Measurements from ENCODE around the gene FOCAD.

DNA sequence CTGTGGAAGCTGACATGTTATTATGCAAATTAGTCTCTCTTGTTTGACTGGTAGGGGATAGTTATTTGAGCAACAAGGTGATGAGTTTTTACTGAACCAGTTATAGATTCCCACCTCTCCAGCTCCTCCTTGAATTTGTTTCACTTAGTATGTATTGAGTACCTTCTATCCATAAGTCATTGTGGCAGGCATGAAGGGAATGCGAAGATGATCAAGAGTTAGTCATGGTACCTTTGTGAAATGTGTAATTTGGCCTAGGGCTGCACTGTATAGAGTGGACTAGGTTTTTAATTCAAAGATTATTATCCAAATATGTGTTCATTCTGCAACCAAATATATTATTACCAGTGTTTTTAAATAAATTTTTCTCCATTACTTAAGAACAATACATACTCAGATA, 237.3 kb downstream of the FOCAD start:
- no peak for TF ChIP-seq EP300 (IDR thresholded peaks at IDR 0.05)
- TF ChIP-seq, protein P1, sequence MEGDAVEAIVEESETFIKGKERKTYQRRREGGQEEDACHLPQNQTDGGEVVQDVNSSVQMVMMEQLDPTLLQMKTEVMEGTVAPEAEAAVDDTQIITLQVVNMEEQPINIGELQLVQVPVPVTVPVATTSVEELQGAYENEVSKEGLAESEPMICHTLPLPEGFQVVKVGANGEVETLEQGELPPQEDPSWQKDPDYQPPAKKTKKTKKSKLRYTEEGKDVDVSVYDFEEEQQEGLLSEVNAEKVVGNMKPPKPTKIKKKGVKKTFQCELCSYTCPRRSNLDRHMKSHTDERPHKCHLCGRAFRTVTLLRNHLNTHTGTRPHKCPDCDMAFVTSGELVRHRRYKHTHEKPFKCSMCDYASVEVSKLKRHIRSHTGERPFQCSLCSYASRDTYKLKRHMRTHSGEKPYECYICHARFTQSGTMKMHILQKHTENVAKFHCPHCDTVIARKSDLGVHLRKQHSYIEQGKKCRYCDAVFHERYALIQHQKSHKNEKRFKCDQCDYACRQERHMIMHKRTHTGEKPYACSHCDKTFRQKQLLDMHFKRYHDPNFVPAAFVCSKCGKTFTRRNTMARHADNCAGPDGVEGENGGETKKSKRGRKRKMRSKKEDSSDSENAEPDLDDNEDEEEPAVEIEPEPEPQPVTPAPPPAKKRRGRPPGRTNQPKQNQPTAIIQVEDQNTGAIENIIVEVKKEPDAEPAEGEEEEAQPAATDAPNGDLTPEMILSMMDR (IDR thresholded peaks at IDR 0.05), result no peak

All from esophagus muscularis mucosa (tissue), 3 donors.